GM21360 (cell line): Measurements from ENCODE around the gene TOX2.

Experiments used
- ATAC-seq: cut with Tn5 transposase; IDR thresholded peaks from one replicate; pipeline ENCODE4 v1.9.1; 2021; ENCODE audit warnings: mild to moderate bottlenecking, moderate library complexity; ENCODE audit not compliant: unreplicated experiment

The TOX2 gene

GRCh38 chr20:43955750-43956191 is 41.1 kb downstream of the TOX2 start:
- peak; percentile 10 for ATAC-seq

GRCh38 chr20:43957392-43957791 is 42.7 kb downstream of the TOX2 start:
- ATAC-seq, result no peak

DNA sequence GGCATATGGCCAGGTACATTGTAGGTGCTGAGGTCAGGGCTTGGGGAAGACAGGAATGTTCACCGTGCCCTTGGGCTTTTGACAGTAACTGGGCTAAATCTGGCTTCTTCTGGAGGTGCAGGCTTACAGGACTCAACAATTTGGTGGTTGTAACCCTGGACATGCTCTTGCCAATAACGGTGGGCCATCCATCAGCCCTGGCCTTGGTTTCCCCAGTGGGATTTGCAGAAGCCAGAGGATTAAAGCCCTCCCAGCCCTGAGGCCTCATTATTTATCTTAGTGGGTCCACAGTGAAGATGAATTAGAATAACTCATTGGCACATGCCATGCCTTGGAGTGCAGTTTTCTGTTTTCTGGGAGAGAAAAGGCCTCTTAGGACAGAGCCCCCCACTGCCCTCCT is 44.0 kb downstream of the TOX2 start:
- ATAC-seq, result no peak

- no peak for ATAC-seq
Measured at GRCh38 chr20:43959079-43959919, 44.6 kb downstream of the TOX2 start.

DNA sequence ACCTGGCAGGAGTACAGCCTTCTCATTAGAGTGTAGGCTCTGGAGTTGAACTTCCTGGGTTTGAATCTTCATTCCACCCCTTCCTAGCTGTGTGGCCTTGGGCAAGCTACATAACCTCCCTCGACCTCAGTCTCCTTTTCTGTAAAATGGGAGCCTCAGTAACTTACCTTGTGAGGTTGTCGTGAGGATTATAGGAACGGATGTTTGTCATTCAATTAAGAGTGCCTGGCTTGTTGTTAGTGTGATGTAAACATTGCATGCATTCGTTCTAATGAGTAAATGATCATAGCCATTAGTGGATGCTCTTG is 45.2 kb downstream of the TOX2 start:
- ATAC-seq, result no peak

- ATAC-seq, result no peak
Measured at GRCh38 chr20:43960231-43960630, 45.6 kb downstream of the TOX2 start.

- no peak for ATAC-seq
Measured at GRCh38 chr20:43961116-43961515, 46.5 kb downstream of the TOX2 start.

DNA sequence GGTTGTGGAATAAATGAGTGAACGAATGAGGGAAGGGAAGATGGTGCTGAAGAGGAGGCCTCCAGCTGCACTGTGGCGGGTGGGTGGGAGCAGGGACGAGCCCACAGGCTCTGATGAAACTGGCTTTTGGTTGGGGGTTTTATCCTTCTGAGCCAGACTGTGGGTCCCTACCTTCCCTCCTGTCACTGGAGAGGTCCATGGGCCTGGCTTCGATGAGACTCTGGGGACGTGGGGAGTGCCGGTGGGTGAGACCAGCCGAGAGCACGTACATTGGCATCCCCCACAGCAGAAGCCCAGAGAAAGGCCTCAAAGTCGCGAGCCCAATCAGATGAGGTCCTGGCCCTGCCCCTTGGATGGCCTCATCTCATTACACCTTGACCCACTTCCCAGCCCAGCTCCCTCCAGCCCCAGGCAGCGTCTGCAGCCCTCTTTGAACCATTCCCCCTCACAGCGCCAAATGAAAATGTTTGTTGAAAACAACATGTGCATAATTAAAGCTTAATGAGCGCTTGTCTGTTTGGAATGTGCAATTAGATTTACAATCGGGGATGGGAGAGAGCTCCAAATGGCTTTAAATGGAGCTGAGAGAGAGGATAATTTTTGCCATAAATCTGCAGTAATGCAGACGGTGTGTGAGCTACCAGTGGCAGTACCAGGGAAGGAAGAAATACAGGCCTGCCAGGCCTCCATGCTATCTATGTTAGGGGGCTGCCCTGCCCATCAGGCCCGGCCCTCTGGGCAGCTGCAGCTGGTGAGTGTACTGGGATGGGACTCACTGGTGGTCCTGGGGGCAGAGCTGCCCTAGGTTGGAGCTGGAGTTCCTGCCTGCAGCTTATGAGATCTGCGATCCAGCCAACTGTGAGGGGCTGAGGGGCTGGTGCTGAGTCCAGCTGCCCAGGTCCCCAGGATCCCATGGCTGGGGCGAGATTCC is 47.2 kb downstream of the TOX2 start:
- no peak for ATAC-seq

DNA sequence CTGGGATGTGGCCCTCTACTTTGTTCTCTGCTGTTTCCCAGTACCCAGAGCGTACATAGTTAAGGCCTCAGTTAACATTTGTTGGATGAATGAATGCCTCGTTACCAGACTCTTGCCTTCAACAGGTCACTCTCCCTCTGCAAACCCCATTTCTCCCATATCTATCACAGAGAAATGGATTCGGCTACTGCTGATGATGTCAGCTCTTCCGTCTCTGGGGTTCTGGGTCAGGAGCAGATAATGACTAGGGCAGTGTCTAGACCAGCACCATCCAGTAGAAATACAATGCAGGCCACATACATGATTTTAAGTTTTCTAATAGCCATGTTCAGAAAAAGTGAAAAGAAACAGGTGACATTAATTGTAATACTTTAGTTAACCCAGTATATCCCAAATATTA is 47.9 kb downstream of the TOX2 start:
- ATAC-seq, result no peak

- no peak for ATAC-seq
Measured at GRCh38 chr20:43963233-43963632, 48.6 kb downstream of the TOX2 start.

GRCh38 chr20:43963872-43964791 is 49.5 kb downstream of the TOX2 start:
- ATAC-seq, result no peak

DNA sequence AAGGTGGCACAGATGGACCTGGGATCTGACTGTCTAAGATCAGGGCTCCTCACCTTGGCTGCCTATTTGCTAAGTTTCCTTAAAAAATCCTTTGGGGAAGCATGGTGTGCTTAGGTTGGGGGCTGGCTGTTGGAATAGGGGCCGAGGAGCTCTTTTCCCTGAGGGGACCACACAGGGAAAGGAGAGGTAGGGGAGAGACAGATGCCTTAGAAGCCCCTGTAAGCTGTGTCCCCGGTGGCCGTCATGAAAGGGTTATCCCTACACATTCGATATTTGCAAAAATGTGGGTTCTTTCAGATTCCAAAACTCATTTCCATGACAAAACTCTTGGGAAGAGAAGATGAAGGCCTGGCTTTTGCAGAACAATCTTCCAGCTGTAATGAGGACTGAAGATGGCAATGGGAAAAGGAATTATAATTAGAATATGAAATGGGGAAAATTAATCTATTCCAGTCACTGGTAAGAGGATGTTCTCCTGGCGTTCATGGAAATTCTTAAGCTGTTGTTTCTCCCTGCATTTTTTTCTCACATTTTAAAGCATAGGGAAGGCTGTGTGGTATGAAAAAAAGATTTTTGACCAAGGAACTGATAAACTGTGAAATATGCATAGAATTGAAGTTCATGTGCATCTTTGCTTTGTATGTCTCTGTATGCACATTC is 53.8 kb downstream of the TOX2 start:
- no peak for ATAC-seq

GRCh38 chr20:43969028-43969447 is 54.4 kb downstream of the TOX2 start:
- no peak for ATAC-seq

DNA sequence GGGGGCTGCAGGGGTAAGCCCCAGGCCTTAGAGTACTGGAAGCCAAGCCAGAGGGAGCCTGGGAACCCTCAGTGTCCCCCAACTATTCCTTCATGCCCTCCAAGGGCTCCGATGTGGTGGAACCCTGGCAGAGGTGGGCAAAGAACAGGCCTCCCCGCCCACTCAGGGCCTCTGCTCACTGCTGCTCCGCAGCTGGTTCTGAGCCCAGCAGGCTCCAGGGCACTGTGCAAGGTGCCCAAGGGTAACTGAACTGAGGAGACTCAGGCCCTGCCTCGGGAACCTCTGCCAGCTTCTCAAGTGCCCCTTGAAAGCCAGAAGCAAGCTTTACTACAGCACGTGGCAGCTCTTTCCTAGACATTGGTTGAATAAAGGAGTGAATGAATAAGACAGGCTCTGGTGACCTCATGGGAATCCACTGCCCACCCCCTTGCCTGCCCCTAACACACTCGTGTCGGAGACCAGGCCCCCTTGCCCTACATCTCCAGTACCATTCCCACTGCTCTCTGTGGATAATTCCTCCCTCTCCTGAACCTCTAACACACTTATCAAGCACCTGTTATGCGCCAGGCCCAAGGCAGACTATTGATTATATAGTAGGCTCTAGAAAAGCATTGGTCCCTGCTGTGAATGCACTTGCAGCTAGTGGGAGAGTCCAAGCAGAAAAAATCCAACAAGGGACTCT is 55.0 kb downstream of the TOX2 start:
- no peak for ATAC-seq

DNA sequence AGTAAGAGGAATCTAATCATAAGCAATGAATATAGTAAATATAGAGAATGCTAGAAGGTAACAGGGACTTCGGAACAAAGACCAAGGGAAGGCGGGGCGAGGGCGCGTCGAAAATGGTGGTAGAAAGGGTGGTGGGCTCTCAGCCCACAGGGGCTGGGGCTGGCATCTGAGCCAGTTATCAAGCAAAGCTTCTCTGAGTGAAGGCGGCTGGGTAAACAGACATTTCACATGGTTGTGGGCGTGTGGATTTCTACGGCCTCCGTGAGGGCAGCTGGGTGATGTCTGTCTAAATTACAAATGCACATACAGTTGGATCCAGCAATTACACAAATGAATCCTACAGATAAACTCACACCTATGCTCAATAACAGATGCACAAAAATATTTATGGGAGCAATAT is 56.6 kb downstream of the TOX2 start:
- no peak for ATAC-seq

- no peak for ATAC-seq
Measured at GRCh38 chr20:43972051-43972450, 57.4 kb downstream of the TOX2 start.

DNA sequence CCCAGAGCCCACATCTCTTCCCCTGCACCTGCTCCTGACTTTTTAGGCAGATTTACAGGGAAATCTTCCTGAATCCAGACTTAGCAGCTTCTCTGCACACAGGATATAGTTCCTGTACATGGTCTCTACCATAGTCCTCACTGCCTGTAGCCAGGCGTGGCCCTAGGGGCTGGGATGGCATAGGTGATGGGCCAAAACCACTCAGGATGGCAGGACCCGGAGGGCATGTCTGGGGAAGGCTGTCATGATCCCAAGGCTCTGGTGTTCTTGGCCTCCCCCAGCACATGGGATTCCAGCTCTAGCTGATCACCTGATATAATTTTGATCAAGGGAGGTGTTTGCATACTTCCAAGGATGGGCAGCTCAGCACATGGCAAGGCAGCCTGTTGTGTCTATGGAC is 58.0 kb downstream of the TOX2 start:
- no peak for ATAC-seq

DNA sequence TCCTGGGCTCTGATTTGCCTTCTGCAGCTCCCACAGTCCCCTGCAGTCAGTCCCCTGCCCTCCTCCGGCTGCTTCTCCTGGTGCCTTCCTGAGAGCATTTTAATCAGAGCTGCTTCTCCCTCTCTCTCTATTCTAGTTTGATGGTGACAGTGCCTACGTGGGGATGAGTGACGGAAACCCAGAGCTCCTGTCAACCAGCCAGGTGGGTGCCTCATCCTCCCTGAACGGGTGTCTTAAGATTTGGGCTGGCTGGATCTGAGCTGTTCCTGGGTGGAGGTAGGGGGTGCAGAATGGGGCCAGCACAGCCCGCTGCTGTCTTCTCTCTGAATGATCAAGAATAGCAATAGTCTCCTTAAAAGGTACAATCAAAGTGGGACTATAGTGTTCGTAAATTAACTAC is 58.6 kb downstream of the TOX2 start:
- ATAC-seq, result no peak

DNA sequence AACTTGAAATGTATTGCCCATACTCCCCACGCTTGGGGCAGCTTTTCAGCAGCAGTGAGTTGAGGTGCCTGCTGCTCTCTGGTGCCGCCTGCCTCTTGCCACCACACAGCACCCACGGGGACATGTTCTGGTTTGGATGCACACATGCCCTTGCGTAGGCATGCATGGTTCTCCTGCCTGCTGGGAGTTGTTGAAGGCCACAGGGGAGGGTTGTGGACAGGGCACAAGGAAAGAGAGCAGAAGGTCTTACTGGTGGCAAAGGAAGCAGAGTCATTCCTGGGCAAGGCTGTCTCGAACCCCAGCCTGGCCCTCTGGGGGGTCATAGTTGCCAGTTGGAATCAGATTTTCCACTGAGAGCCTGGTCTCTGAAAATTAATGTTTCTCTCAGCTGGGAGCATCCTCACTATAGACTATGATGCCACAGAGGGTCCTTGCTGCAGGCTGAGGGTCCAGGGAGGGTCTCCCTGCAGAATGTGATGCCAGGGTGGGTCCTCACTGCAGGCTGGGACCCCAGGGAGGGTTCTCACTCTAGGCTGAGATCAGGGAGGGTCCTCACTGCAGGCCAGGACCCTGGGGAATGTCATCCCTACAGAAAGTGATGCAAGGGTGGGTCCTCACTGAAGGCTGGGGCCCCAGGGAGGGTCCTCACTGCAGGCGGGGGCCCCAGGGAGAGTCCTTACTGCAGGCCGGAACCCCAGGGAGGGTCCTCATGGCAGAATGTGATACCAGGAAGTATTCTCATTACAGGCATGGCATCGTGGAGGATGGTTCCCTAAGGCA is 59.2 kb downstream of the TOX2 start:
- ATAC-seq, result no peak
